GM12872 (cell line): ENCODE data around the gene PHLDB3.

Experiments used
- CTCF ChIP-seq: IDR thresholded peaks from 3 replicates; pipeline ENCODE4 v1.5.1; 2011; ENCODE audit warnings: low read depth, mild to moderate bottlenecking, low read length, moderate library complexity; ENCODE audit not compliant: insufficient read depth

The PHLDB3 gene

GRCh38 chr19:43455321-43456113 lies 49.0 kb downstream of the PHLDB3 start:
- no peak for TF ChIP-seq CTCF

GRCh38 chr19:43454031-43454430 lies 50.5 kb downstream of the PHLDB3 start:
- no peak for TF ChIP-seq CTCF

- no peak for TF ChIP-seq CTCF
These were observed 52.0 kb downstream of the PHLDB3 start for GRCh38 chr19:43452582-43452981.

- no peak for TF ChIP-seq CTCF
These were observed 54.0 kb downstream of the PHLDB3 start for GRCh38 chr19:43450545-43450997.

GRCh38 chr19:43447655-43448054 lies 56.9 kb downstream of the PHLDB3 start:
- no peak for TF ChIP-seq CTCF

- TF ChIP-seq CTCF, result peak; percentile 93
These were observed 57.6 kb downstream of the PHLDB3 start for GRCh38 chr19:43446746-43447489.

GRCh38 chr19:43445426-43445825 lies 59.1 kb downstream of the PHLDB3 start:
- TF ChIP-seq CTCF, result no peak
